Esophagus (tissue), 2 donors: ENCODE measurements around the gene PILRA. TPM values are rescaled to one million over a fixed set of nuclear protein-coding genes. Genes with fewer than 3 reads are reported as not detected.
"Not testable (repeated sequence)": the region's sequence is repeated elsewhere in the genome, so short reads cannot be mapped to it uniquely, and the experiment has no call there.

Source experiments
- H3K27ac ChIP-seq, 2 donors: one replicate each; pipeline ENCODE4 v1.5.1; 2013; ENCODE audit warnings: low read depth in 2 of 2, mild to moderate bottlenecking in 2 of 2, inconsistent platforms in 1 of 2, low read length in 1 of 2, moderate library complexity in 1 of 2
- H3K27me3 ChIP-seq, 2 donors: one replicate each; pipeline ENCODE4 v1.6.1; 2013; ENCODE audit warnings: low read length in 2 of 2, control low read depth in 1 of 2, mild to moderate bottlenecking in 1 of 2; ENCODE audit not compliant: insufficient read depth in 2 of 2, control insufficient read depth in 1 of 2
- H3K36me3 ChIP-seq, 2 donors: one replicate each; pipeline ENCODE4 v1.6.1; 2013; ENCODE audit warnings: low read length in 1 of 2; ENCODE audit not compliant: control insufficient read depth in 2 of 2, insufficient read depth in 2 of 2
- H3K4me1 ChIP-seq, 2 donors: one replicate each; pipeline ENCODE4 v1.6.1; 2013; ENCODE audit warnings: low read length in 1 of 2; ENCODE audit not compliant: control insufficient read depth in 2 of 2, insufficient read depth in 2 of 2
- H3K4me3 ChIP-seq, 2 donors: one replicate each; pipeline ENCODE4 v1.5.1; 2013; ENCODE audit warnings: low read length in 2 of 2, mild to moderate bottlenecking in 2 of 2, low read depth in 1 of 2, moderate library complexity in 1 of 2
- H3K9me3 ChIP-seq, 2 donors: one replicate each; pipeline ENCODE4 v1.6.1; 2013; ENCODE audit warnings: mild to moderate bottlenecking in 2 of 2, low read depth in 1 of 2, low read length in 1 of 2, moderate library complexity in 1 of 2; ENCODE audit not compliant: control insufficient read depth in 2 of 2, insufficient read depth in 1 of 2
- WGBS, 2 donors: extraction: QIAGEN DNeasy Blood & Tissue Kit; methylation state at CpG; one replicate each; pipeline ENCODE4 v1.1.7; 2013; 5-methylcytosine and 5-hydroxymethylcytosine counted together
- polyA plus RNA-seq, 2 donors: library from polyadenylated mRNA; stranded (reverse); fragments of 200-250 nt; gene quantifications; one replicate each; pipeline ENCODE4 v1.2.3, GENCODE V29; 2013
- donor health status: healthy with polysubstance abuse.
- donor health status: Bipolar disorder and iron deficiency.

Gene PILRA
- polyA plus RNA-seq, 2 donors: 0.85 to 1.7 TPM

- H3K27ac ChIP-seq, H3K36me3 ChIP-seq, H3K27me3 ChIP-seq, H3K4me1 ChIP-seq, H3K4me3 ChIP-seq, H3K9me3 ChIP-seq: not testable (repeated sequence)
- WGBS, 2 donors: 70 to 75% methylated on average over 15 of the region's 15 CpGs
Observed at GRCh38 chr7:100373870-100374598, 747 bp downstream of the PILRA start.

- no peaks in the 10 kb centered on the region for H3K36me3 ChIP-seq
- no peaks in the 10 kb centered on the region for H3K27me3 ChIP-seq
- no peaks in the 10 kb centered on the region for H3K4me1 ChIP-seq
- no peak overlapping the region for H3K4me3 ChIP-seq
- WGBS, 2 donors: 73 to 79% methylated on average over 5 of the region's 5 CpGs
- H3K9me3 ChIP-seq: no peaks in the 10 kb centered on the region
- no peak overlapping the region for H3K27ac ChIP-seq
Observed at GRCh38 chr7:100374601-100375000, 1.3 kb downstream of the PILRA start.

GRCh38 chr7:100376066-100376465, 2.8 kb downstream of the PILRA start:
- H3K27ac ChIP-seq: no peak overlapping the region
- no peaks in the 10 kb centered on the region for H3K27me3 ChIP-seq
- no peaks in the 10 kb centered on the region for H3K36me3 ChIP-seq
- no peak overlapping the region for H3K4me3 ChIP-seq
- 90 to 95% methylated on average over 3 of the region's 3 CpGs for WGBS, 2 donors
- no peaks in the 10 kb centered on the region for H3K4me1 ChIP-seq
- H3K9me3 ChIP-seq: no peaks in the 10 kb centered on the region

GRCh38 chr7:100378114-100378755, 4.9 kb downstream of the PILRA start:
- Histone ChIP-seq H3K27ac (no peak overlapping the region), H3K4me3 (no peak overlapping the region), H3K4me1 (no peaks in the 10 kb centered on the region), H3K27me3 (no peaks in the 10 kb centered on the region), H3K9me3 (no peaks in the 10 kb centered on the region), H3K36me3 (no peaks in the 10 kb centered on the region)
- WGBS, 2 donors: 93 to 94% methylated on average over 4 of the region's 4 CpGs

- 76 to 81% methylated on average over 4 of the region's 4 CpGs for WGBS, 2 donors
- H3K4me1 ChIP-seq: no peaks in the 10 kb centered on the region
- no peaks in the 10 kb centered on the region for H3K9me3 ChIP-seq
- H3K4me3 ChIP-seq: no peak overlapping the region
- H3K36me3 ChIP-seq: no peaks in the 10 kb centered on the region
- H3K27ac ChIP-seq: no peak overlapping the region
- no peaks in the 10 kb centered on the region for H3K27me3 ChIP-seq
Observed at GRCh38 chr7:100380196-100380595, 6.9 kb downstream of the PILRA start.

- H3K36me3 ChIP-seq, H3K9me3 ChIP-seq, H3K4me3 ChIP-seq, H3K4me1 ChIP-seq, H3K27ac ChIP-seq, H3K27me3 ChIP-seq: not testable (repeated sequence)
- 77 to 85% methylated on average over 43 to 49 of the region's 49 CpGs for WGBS, 2 donors
Observed at GRCh38 chr7:100381531-100382233, 8.4 kb downstream of the PILRA start.

- not testable (repeated sequence) for H3K9me3 ChIP-seq, H3K27me3 ChIP-seq, H3K4me3 ChIP-seq, H3K4me1 ChIP-seq, H3K27ac ChIP-seq, H3K36me3 ChIP-seq
- 81 to 86% methylated on average over 8 of the region's 8 CpGs for WGBS, 2 donors
Observed at GRCh38 chr7:100382234-100382853, 9.1 kb downstream of the PILRA start.

- Histone ChIP-seq H3K4me1 (no peaks in the 10 kb centered on the region), H3K36me3 (no peaks in the 10 kb centered on the region), H3K9me3 (no peaks in the 10 kb centered on the region), H3K4me3 (no peak overlapping the region), H3K27ac (no peak overlapping the region), H3K27me3 (no peaks in the 10 kb centered on the region)
- 77 to 79% methylated on average over 6 of the region's 6 CpGs for WGBS, 2 donors
Observed at GRCh38 chr7:100384628-100385294, 11.5 kb downstream of the PILRA start.

GRCh38 chr7:100386940-100387339, 13.7 kb downstream of the PILRA start:
- no peaks in the 10 kb centered on the region for H3K36me3 ChIP-seq
- no peaks in the 10 kb centered on the region for H3K27me3 ChIP-seq
- no peak overlapping the region for H3K4me3 ChIP-seq
- H3K9me3 ChIP-seq: no peaks in the 10 kb centered on the region
- H3K27ac ChIP-seq: no peak overlapping the region
- no peaks in the 10 kb centered on the region for H3K4me1 ChIP-seq
- WGBS, 2 donors: 58 to 74% methylated on average over 5 of the region's 5 CpGs
